Breast epithelium (tissue), 4 donors: ENCODE results near the gene ANKRD34C. TPM values are rescaled to one million over a fixed set of nuclear protein-coding genes. Genes with fewer than 3 reads are reported as not detected.
A peak's percentile ranks its signal among the peaks of the same experiment; 100 is the strongest.

Source experiments
- DNase-seq, 2 donors: peaks; one replicate each; pipeline ENCODE4 v3.0.0-alpha.2; 2019; ENCODE audit warnings: low spot score in 2 of 2
- H3K27ac ChIP-seq, 2 donors: fragments of 200-600 bp; sonication (generic) in 1 of 2; one replicate each; pipeline ENCODE4 v1.5.1; 2016 to 2019; ENCODE audit warnings: mild to moderate bottlenecking in 1 of 2
- H3K27me3 ChIP-seq, 2 donors: fragments of 200-600 bp; sonication (generic) in 1 of 2; one replicate each; pipeline versions ENCODE4 v1.5.1 to v1.6.0; 2017 to 2019; ENCODE audit warnings: control low read depth in 1 of 2, mild to moderate bottlenecking in 1 of 2
- H3K36me3 ChIP-seq: fragments of 200-600 bp; one replicate; pipeline ENCODE4 v1.5.1; 2019
- H3K4me1 ChIP-seq, 2 donors: fragments of 200-600 bp; sonication (generic); one replicate each; pipeline ENCODE4 v1.5.1; 2016 to 2019; ENCODE audit warnings: control low read depth in 1 of 2
- H3K4me3 ChIP-seq, 3 donors: fragments of 200-600 bp; sonication (generic); 1 replicate in 2 of 3; 2 replicates in 1 of 3; pipeline ENCODE4 v1.5.1; 2016 to 2019; ENCODE audit warnings: mild to moderate bottlenecking in 3 of 3, moderate library complexity in 2 of 3
- H3K9me3 ChIP-seq, 2 donors: fragments of 200-600 bp; sonication (generic) in 1 of 2; one replicate each; pipeline ENCODE4 v1.5.1; 2016 to 2019; ENCODE audit warnings: control low read depth in 1 of 2
- POLR2A ChIP-seq: fragments of 450-650 bp; IDR thresholded peaks from one replicate; pipeline ENCODE4 v1.6.1; 2016; ENCODE audit warnings: antibody characterized with exemption, mild to moderate bottlenecking, moderate library complexity
- POLR2AphosphoS5 ChIP-seq, 3 donors: sonication (generic); formaldehyde crosslinking; IDR thresholded peaks; one replicate each; pipeline ENCODE4 v1.6.1; 2017; ENCODE audit warnings: antibody characterized with exemption in 3 of 3
- intact Hi-C: fragments of 100-400 bp; cut with DNase I; formaldehyde crosslinking; loops from one replicate; pipeline ENCODE4 v1.15.1; 2023; ENCODE audit warnings: low total_unique reads
- total RNA-seq, 3 donors: library from RNA; depleted of rRNA; stranded (reverse); fragments of >200 nt; gene quantifications; one replicate each; pipeline ENCODE4 v1.1.0, GENCODE V29; 2016
- TF ChIP-seq, protein P1 (sequence below), 3 donors: fragments of 450-650 bp; IDR thresholded peaks; one replicate each; pipeline ENCODE4 v1.5.1; 2016 to 2017; ENCODE audit warnings: antibody characterized with exemption in 3 of 3, mild to moderate bottlenecking in 3 of 3, moderate library complexity in 3 of 3

Gene ANKRD34C
- total RNA-seq, 3 donors from 2014 or later: not detected

DNA sequence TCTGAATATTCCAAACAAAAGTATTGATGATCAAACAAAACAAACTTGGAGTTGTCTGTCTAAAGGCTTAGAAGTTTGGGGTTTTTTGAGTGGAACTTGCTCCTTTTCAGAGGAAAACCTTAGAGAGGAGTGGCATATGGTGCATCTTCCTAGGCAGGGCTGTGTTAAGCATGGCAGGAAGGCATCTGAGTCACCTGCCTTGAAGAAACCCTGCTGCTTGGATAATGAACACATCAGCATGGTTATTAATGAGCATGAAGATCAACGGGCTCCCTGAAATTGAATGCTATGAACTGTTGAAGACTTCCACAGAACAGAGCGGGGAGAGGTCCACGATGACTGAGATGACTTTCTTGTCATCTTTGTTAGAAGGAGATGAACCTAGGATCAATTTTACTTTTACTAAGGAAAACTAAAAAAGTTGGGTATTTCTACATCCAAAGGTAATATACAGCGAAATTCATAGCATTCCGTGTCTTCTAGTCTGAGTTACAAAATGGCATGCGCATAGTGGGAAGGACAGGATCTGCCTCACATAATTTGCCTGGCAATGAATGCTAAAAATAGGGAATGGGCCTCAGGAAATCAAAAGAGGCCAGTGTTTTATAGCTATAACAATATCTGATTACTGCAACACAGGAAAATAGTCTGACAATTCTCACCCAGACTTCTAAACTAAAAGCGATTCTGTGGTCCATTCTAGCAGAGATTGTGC is 16.8 kb downstream of the ANKRD34C start:
- intact Hi-C loops: no loop called here
- H3K27ac ChIP-seq: no peak overlapping the region
- no peak for TF ChIP-seq POLR2A
- TF ChIP-seq POLR2AphosphoS5 (IDR thresholded peaks at IDR 0.05): no peak
- TF ChIP-seq, protein P1, sequence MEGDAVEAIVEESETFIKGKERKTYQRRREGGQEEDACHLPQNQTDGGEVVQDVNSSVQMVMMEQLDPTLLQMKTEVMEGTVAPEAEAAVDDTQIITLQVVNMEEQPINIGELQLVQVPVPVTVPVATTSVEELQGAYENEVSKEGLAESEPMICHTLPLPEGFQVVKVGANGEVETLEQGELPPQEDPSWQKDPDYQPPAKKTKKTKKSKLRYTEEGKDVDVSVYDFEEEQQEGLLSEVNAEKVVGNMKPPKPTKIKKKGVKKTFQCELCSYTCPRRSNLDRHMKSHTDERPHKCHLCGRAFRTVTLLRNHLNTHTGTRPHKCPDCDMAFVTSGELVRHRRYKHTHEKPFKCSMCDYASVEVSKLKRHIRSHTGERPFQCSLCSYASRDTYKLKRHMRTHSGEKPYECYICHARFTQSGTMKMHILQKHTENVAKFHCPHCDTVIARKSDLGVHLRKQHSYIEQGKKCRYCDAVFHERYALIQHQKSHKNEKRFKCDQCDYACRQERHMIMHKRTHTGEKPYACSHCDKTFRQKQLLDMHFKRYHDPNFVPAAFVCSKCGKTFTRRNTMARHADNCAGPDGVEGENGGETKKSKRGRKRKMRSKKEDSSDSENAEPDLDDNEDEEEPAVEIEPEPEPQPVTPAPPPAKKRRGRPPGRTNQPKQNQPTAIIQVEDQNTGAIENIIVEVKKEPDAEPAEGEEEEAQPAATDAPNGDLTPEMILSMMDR (IDR thresholded peaks at IDR 0.05): no peak
- no peak for DNase-seq
- H3K27me3 ChIP-seq: no peaks in the 10 kb centered on the region
- H3K4me3 ChIP-seq: no peak overlapping the region
- H3K4me1 ChIP-seq: no peaks in the 10 kb centered on the region
- no peaks in the 10 kb centered on the region for H3K9me3 ChIP-seq
- no peaks in the 10 kb centered on the region for H3K36me3 ChIP-seq

DNA sequence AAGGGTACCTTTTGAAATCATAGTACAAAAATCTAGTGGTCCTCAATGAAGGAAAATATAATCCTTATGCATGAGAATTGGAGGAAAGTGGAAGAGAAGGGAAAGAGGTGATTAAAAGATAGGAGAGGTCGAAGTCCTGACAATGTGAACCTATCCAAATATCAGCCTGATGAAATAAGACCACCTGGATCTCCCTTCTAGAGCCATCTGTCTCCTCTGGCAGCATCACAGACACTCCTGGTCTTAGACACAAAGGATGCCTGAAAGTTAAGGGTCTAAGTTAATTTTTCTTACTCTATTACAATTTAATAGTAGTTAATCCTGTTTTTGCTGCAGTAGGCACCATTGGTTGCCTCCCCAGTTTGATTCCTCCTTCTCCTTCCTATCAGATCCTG is 17.3 kb downstream of the ANKRD34C start:
- Histone ChIP-seq H3K27ac (no peak overlapping the region), H3K36me3 (no peaks in the 10 kb centered on the region), H3K4me1 (no peaks in the 10 kb centered on the region), H3K9me3 (no peaks in the 10 kb centered on the region), H3K27me3 (no peaks in the 10 kb centered on the region), H3K4me3 (no peak overlapping the region)
- no peak for DNase-seq
- TF ChIP-seq, protein P1 (IDR thresholded peaks at IDR 0.05): no peak
- intact Hi-C loops: no loop called here

DNA sequence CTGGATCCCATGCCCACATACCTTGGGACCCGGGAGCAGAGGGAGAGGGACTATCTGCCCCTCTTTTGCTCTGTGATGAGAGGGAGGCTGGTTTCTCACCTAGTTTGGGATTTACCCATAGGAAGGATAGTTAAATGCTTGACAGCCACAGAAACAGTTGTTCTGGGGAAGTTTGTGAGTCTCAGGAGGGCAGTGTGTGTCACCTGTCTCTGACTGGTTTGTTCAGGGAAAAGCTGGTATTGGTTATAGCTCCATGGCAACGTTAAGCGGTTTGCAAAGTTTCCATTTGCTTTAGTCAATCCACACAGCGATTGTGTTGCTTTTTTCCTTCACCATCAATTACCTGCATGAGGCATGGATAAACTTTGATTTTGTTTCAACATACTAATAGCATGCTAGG is 24.7 kb downstream of the ANKRD34C start:
- no peak overlapping the region for H3K4me3 ChIP-seq
- intact Hi-C loops: loop anchor here (5.0 kb wide), 1 partner anchor 970 kb away; no protein-coding TSS in a partner anchor
- no peaks in the 10 kb centered on the region for H3K36me3 ChIP-seq
- TF ChIP-seq, protein P1 (IDR thresholded peaks at IDR 0.05): no peak
- TF ChIP-seq POLR2A: no peak
- TF ChIP-seq POLR2AphosphoS5 (IDR thresholded peaks at IDR 0.05): no peak
- no peaks in the 10 kb centered on the region for H3K4me1 ChIP-seq
- no peaks in the 10 kb centered on the region for H3K27me3 ChIP-seq
- no peaks in the 10 kb centered on the region for H3K9me3 ChIP-seq
- H3K27ac ChIP-seq: no peak overlapping the region
- no peak for DNase-seq

DNA sequence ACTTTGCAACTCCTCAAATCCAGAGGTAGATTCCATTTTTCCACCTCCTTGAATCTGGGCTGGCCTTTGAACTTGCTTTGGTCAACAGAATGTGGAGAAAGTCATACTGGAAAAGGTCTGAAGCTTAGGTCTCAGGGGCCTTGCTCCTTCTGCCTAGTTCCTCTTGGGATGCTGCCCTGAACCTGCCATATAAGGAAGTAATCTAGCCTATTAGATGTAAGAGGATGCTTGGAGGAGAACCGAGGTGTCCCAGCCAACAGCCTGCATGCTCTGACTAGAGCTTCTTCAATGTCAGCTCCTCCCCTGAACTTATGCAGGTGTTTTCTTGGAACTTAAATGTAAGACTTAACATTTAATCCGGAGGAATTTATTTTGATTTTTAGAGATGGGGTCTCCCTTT is 26.4 kb downstream of the ANKRD34C start:
- H3K9me3 ChIP-seq: no peaks in the 10 kb centered on the region
- no peak for DNase-seq
- H3K27ac ChIP-seq: no peak overlapping the region
- intact Hi-C loops: loop anchor here (5.0 kb wide), 1 partner anchor 968 kb away; no protein-coding TSS in a partner anchor
- no peaks in the 10 kb centered on the region for H3K27me3 ChIP-seq
- H3K36me3 ChIP-seq: no peaks in the 10 kb centered on the region
- TF ChIP-seq, protein P1 (IDR thresholded peaks at IDR 0.05): no peak
- TF ChIP-seq POLR2A (no peak), POLR2AphosphoS5 (IDR thresholded peaks at IDR 0.05) (no peak)
- H3K4me3 ChIP-seq: no peak overlapping the region
- no peaks in the 10 kb centered on the region for H3K4me1 ChIP-seq

DNA sequence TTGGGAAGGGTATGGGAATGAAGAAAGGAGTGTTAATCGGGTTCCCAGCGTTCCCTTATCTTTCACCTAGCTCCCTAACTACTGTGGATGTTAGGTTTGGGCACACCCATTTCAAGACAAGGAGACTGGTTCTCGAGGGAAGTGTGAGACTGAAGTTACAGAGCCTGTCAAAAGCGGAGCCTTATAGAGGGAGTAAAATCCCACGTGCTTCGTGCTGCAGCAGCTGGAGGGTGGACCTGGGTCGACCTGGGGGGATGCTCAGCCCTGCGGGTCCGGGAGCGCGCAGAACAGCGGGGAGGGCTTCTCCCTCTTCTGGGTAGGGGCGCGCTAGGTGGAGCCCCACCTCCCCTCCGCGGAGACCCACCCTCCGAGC is 28.1 kb downstream of the ANKRD34C start:
- H3K27ac ChIP-seq: peak overlapping the region; percentile 69 to 73
- intact Hi-C loops: no loop called here
- peaks cover 0 to 6% of the 10 kb centered on the region in 2 donors for H3K4me1 ChIP-seq
- no peaks in the 10 kb centered on the region for H3K36me3 ChIP-seq
- H3K4me3 ChIP-seq: peak overlapping the region; percentile 59 to 87 (median 77)
- no peaks in the 10 kb centered on the region for H3K9me3 ChIP-seq
- TF ChIP-seq POLR2AphosphoS5 (IDR thresholded peaks at IDR 0.05): no peak
- no peak for TF ChIP-seq POLR2A
- TF ChIP-seq, protein P1 (IDR thresholded peaks at IDR 0.05): no peak
- no peaks in the 10 kb centered on the region for H3K27me3 ChIP-seq
- DNase-seq: no peak
